ENCODE measurements around the gene EDN2.

DNA sequence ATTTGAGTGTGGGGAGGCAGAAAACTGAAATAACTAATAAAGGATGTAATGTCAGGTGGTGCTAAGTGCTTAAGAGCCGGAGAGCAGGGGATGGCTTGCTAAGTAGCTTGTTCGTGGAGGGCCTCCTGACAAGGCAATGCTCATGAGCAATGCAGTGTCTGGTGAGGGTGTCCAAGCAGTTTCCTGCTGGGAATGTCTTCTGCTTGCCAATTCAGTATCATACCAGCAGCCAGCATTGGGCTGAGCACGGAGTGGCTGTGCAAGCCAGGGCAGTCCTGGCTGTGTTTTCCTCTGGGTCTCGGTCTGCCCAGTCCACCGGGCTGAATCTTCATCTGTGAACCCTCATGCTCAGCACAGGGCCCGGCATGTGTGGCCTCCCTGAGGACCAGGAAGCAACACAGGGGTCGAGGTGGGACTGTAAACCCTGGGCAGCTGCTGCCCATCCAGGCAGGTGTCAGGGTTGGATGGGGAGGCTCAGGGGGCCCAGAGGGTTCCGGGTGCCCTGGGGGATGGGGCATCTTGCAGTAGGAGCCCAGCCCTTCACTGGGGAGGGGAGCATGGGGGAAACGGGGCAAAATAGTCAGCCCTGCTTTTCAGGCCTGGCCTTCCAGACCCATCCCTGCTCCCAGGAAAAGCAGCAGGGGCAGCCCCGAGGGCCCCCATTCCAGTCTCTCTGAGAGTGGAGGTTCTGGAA lies 27.5 kb downstream of the EDN2 start:
- TF ChIP-seq, protein P1, sequence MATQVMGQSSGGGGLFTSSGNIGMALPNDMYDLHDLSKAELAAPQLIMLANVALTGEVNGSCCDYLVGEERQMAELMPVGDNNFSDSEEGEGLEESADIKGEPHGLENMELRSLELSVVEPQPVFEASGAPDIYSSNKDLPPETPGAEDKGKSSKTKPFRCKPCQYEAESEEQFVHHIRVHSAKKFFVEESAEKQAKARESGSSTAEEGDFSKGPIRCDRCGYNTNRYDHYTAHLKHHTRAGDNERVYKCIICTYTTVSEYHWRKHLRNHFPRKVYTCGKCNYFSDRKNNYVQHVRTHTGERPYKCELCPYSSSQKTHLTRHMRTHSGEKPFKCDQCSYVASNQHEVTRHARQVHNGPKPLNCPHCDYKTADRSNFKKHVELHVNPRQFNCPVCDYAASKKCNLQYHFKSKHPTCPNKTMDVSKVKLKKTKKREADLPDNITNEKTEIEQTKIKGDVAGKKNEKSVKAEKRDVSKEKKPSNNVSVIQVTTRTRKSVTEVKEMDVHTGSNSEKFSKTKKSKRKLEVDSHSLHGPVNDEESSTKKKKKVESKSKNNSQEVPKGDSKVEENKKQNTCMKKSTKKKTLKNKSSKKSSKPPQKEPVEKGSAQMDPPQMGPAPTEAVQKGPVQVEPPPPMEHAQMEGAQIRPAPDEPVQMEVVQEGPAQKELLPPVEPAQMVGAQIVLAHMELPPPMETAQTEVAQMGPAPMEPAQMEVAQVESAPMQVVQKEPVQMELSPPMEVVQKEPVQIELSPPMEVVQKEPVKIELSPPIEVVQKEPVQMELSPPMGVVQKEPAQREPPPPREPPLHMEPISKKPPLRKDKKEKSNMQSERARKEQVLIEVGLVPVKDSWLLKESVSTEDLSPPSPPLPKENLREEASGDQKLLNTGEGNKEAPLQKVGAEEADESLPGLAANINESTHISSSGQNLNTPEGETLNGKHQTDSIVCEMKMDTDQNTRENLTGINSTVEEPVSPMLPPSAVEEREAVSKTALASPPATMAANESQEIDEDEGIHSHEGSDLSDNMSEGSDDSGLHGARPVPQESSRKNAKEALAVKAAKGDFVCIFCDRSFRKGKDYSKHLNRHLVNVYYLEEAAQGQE (IDR thresholded peaks at IDR 0.05; ENCODE audit: insufficient read depth in 1 of 2, low read depth in 2 of 2, low read length in 2 of 2): no peak
- TF ChIP-seq SIN3A (IDR thresholded peaks at IDR 0.05; ENCODE audit: borderline replicate concordance, insufficient read depth, low read length): no peak
- TF ChIP-seq POLR2AphosphoS5 (IDR thresholded peaks at IDR 0.05; ENCODE audit: low read depth, low read length): 0 out of 2 replicates have a peak, but pooled peaks have one; percentile 5

Measured in PFSK-1 (cell line).